Choroid plexus epithelial cell (primary cell): ENCODE data around the gene ZNF526.

Experiments
- DNase-seq: peaks from one replicate; pipeline ENCODE4 v3.0.0-alpha.2; 2010; ENCODE audit warnings: low read depth
- H3K4me3 ChIP-seq: 2 replicates; pipeline ENCODE4 v1.5.1; 2011; ENCODE audit warnings: low read depth, mild to moderate bottlenecking, control low read depth, low read length, moderate library complexity
- CTCF ChIP-seq: conservative IDR thresholded peaks from 2 replicates; pipeline ENCODE4 v1.5.1; 2011; ENCODE audit warnings: low read depth, mild to moderate bottlenecking, control low read depth, inconsistent platforms, low read length, moderate library complexity

The ZNF526 gene

GRCh38 chr19:42273407-42274064, 53.4 kb downstream of the ZNF526 start:
- no peak for DNase-seq
- no peak for TF ChIP-seq CTCF

GRCh38 chr19:42274065-42274682, 54.1 kb downstream of the ZNF526 start:
- DNase-seq = no peak
- TF ChIP-seq CTCF = no peak
- H3K4me3 ChIP-seq = no peak overlapping the region

More at GRCh38 chr19:42273407-42274064, 53.4 kb downstream of the ZNF526 start:
- no peak overlapping the region for H3K4me3 ChIP-seq

GRCh38 chr19:42275103-42275502, 55.0 kb downstream of the ZNF526 start:
- TF ChIP-seq CTCF = no peak
- no peak for DNase-seq
- H3K4me3 ChIP-seq = no peak overlapping the region

- no peak for TF ChIP-seq CTCF
- no peak for DNase-seq
- no peak overlapping the region for H3K4me3 ChIP-seq
Observed at GRCh38 chr19:42275517-42275916, 55.4 kb downstream of the ZNF526 start.

GRCh38 chr19:42276284-42276683, 56.2 kb downstream of the ZNF526 start:
- H3K4me3 ChIP-seq = no peak overlapping the region
- no peak for DNase-seq
- no peak for TF ChIP-seq CTCF

GRCh38 chr19:42276821-42277220, 56.7 kb downstream of the ZNF526 start:
- TF ChIP-seq CTCF = no peak
- no peak for DNase-seq
- no peak overlapping the region for H3K4me3 ChIP-seq
